MG63 (cell line): Measurements from ENCODE around the gene VEZT. TPM values are rescaled to one million over a fixed set of nuclear protein-coding genes. Genes with fewer than 3 reads are reported as not detected.
"Not testable (repeated sequence)": the region's sequence is repeated elsewhere in the genome, so short reads cannot be mapped to it uniquely, and the experiment has no call there.

Experiments used
- DNase-seq: peaks from one replicate; pipeline ENCODE4 v3.0.0-alpha.2; 2020
- H3K27me3 ChIP-seq: fragments of 250-450 bp; sonication (Bioruptor Pico); 2 replicates; pipeline ENCODE4 v1.5.1; 2020; ENCODE audit warnings: mild to moderate bottlenecking, moderate library complexity
- H3K36me3 ChIP-seq: fragments of 250-450 bp; sonication (Bioruptor Pico); 2 replicates; pipeline ENCODE4 v1.5.1; 2020; ENCODE audit warnings: mild to moderate bottlenecking, moderate library complexity
- H3K4me3 ChIP-seq: fragments of 250-450 bp; sonication (Bioruptor Pico); 2 replicates; pipeline ENCODE4 v1.5.1; 2020; ENCODE audit warnings: mild to moderate bottlenecking, moderate library complexity
- H3K9me3 ChIP-seq: fragments of 250-450 bp; sonication (Bioruptor Pico); 2 replicates; pipeline ENCODE4 v1.5.1; 2020; ENCODE audit warnings: mild to moderate bottlenecking, moderate library complexity
- total RNA-seq: library from RNA; depleted of rRNA; stranded (reverse); fragments of >200 nt; shearing (Covaris generic); gene quantifications from 2 replicates; pipeline ENCODE4 v1.2.3, GENCODE V29; 2014; ENCODE audit warnings: low replicate concordance

VEZT gene
- total RNA-seq, 1 experiment from 2014 or later = 26.4 TPM

DNA sequence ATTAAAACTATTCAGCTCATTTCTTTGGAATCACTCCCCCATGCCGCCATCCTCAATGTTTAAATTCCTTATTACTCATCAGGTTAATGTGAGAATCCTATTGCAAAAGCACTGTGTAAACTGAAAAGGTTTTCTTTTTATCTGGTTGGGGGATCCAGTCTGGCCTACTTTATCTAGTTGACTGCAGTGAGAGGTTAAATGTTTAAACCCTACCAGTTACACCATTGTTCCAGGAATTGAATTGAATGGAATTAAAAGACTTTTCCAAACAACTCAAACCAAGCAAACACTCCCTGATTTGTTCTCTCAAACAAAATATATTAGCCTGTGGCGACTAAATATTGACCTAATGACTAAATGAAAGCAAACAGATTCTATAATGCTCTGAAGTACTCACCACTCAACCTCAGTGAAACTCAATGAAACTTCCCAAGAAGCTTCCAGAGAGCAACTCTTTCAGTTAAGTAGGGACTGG is 100.5 kb downstream of the VEZT start:
- H3K36me3 ChIP-seq = no peaks in the 10 kb centered on the region

DNA sequence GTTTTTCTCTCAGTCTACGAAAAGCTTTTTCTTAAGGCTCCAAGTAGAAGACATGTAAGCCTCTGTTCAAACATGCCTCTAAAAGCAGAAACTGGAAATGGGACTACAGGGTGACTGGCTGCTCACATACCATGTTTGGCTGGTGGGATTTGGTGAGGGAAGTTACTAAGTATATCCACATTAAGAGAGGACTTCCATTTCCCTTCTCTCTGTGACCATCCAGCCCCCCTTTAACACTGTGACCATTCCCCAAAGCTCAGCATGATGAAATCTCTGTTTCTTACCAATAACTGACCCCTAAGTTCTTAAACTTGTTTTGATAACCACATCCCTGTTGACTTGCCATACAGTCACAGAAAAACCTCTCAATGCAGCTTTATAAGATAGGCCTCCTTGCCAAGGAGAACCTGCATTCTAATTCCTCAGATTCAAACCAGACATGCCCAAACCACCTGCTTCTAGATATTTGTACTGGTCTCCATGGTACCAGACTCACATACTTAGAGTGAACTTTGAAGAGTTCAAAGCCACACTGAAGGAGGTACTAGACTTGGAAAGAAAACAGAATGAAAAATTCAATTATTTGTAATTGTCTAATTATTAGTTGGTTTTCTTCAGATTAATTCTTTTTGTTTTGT is 102.2 kb downstream of the VEZT start:
- Histone ChIP-seq H3K9me3 (no peaks in the 10 kb centered on the region), H3K27me3 (no peaks in the 10 kb centered on the region), H3K36me3 (no peaks in the 10 kb centered on the region), H3K4me3 (no peak overlapping the region)
- no peak for DNase-seq

More for the DNA sequence above, 100.5 kb downstream of the VEZT start:
- no peaks in the 10 kb centered on the region for H3K9me3 ChIP-seq
- DNase-seq = peak; percentile 19
- H3K27me3 ChIP-seq = no peaks in the 10 kb centered on the region
- H3K4me3 ChIP-seq = no peak overlapping the region

DNA sequence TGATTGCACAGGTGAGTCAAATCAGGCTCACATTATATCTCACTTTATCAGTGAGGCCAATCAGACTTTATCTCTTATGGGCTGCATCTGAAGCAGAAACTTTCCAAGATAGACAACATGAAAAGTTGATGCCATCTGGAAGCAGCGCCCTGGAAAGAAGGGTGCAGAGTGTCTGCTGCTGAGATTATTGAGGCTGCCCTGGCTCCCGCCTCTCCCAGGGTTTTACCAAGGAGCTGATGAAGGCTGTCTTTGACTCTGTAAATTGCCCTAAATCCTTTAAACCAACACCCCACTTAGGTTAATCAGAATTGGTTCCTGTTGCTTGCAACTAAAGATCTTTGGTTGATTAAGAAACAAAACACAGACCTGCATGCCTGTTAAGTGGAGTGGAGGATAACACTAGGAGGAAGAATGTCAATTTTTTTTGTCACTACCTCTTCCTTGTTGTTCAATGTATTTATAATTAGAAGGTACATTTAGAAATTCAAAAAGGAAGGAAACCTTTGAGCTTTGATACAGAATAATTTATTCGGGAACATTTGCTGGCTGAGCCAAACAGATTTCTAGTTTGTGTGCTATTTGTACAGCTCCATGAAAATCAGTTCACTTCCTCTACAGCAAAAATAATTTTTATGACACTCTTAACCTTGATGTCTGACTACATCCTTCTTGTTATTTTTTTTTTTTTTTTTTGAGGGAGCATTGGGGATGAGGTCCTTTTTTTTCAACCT is 104.1 kb downstream of the VEZT start:
- Histone ChIP-seq H3K9me3 (no peaks in the 10 kb centered on the region), H3K36me3 (no peaks in the 10 kb centered on the region), H3K4me3 (no peak overlapping the region), H3K27me3 (no peaks in the 10 kb centered on the region)
- no peak for DNase-seq

DNA sequence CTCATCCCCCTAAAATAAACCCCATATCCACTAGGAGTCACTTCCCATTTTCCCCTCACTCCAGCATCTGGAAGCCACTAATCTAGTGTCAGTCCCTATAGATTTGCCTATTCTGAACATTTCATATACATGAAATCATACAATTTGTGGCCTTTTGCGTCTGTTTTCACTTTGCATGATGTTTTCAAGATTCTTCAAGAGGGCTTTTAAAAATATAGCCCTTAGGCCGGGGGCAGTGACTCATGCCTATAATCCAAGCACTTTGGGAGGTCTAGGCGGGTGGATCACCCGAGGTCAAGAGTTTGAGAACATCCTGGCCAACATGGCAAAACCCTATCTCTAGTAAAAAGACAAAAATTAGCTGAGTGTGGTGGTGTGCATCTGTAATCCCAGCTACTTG is 104.7 kb downstream of the VEZT start:
- Histone ChIP-seq H3K36me3 (no peaks in the 10 kb centered on the region), H3K9me3 (no peaks in the 10 kb centered on the region), H3K27me3 (no peaks in the 10 kb centered on the region), H3K4me3 (no peak overlapping the region)
- peak; percentile 14 for DNase-seq

DNA sequence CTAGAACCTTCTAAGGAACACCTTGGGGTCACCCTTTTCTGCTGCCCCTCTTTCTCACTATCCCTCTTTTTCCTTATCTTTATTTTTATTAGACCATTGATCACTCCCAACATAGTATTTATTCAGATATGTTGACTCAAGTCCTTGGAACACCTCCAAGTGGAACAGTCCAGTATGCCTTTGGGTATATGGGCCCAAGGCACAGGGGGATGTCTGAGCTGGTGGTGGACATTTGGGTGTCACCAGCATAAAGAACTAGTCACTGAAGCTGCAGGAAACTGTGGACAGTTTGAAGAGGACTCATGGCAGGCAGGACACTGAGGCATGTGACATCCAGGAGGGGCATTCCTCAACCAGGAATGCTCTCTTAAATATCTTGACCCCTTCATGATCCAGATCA is 105.6 kb downstream of the VEZT start:
- no peaks in the 10 kb centered on the region for H3K9me3 ChIP-seq
- H3K36me3 ChIP-seq = no peaks in the 10 kb centered on the region
- no peak for DNase-seq

DNA sequence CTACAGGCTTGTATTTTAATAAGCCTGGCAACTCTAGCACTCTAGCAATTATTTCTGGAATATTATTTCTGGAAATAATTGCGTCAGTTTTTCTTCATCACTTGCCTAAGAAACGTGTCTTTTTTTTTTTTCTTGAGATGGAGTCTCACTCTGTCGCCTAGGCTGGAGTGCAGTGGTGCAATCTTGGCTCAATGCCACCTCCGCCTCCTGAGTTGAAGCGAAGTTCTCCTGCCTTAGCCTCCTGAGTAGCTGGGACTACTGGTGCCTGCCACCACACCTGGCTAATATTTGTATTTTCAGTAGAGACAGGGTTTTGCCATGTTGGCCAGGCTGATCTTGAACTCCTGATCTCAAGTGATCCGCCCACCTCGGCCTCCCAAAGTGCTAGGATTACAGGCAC is 106.6 kb downstream of the VEZT start:
- not testable (repeated sequence) for H3K9me3 ChIP-seq, H3K27me3 ChIP-seq, DNase-seq, H3K36me3 ChIP-seq, H3K4me3 ChIP-seq

More for the DNA sequence above, 105.6 kb downstream of the VEZT start:
- Histone ChIP-seq H3K4me3 (no peak overlapping the region), H3K27me3 (no peaks in the 10 kb centered on the region)

DNA sequence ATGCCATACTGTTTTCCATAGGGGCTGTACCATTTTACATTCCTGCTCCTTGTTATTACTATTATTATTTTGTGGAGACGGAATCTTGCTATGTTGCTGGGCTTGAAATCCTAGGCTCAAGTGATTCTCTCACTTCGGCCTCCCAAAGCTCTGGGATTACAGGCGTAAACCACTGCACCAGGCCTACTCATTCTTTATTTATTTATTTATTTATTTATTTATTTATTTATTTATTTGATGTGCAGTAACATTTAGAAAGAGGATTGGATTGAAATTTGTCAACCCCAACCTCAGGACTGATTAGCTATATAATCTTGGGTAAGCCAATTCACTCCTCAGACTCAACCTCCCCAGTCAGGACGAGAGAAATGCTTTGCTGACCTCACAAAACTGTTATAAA is 107.9 kb downstream of the VEZT start:
- Histone ChIP-seq H3K9me3 (no peaks in the 10 kb centered on the region), H3K4me3 (no peak overlapping the region), H3K36me3 (no peaks in the 10 kb centered on the region), H3K27me3 (no peaks in the 10 kb centered on the region)
- no peak for DNase-seq

DNA sequence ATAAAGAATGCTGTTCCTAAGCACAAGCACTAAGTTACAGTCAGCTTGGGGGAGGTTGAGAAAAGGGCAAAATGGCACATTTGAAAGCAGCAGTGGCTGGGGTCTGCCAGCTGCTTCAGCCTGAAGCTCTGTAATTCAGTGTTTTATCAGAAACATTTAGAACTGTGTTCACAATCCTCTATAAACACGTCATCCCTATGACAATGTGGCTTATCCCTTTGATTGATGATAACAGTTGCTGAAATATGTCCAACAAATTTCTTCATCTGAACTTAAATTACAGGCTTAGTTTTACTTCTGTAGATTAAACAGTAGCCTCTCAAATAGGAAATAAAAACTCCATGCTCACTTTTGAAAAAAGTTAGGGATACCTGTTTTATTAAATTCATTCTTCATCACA is 108.8 kb downstream of the VEZT start:
- H3K9me3 ChIP-seq = no peaks in the 10 kb centered on the region
- H3K27me3 ChIP-seq = no peaks in the 10 kb centered on the region
- no peak for DNase-seq
- H3K36me3 ChIP-seq = no peaks in the 10 kb centered on the region
- no peak overlapping the region for H3K4me3 ChIP-seq

DNA sequence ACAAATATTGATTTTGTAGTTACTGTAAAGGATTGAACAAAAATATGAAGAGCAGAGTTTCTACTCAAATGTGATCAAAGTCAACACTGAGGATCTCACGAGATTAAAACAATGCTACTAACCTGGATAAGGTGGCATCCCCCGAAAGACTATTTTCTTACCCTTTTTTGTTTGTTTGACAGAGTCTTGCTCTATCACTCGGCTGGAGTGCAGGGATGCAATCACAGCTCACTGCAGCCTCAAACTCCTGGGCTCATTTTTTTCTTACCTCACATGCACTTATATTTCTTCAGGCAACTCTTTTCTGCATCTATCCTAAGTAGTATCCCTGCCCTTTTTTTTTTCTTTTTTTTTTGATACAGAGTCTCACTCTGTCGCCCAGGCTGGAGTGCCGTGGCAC is 109.2 kb downstream of the VEZT start:
- Histone ChIP-seq H3K36me3 (no peaks in the 10 kb centered on the region), H3K4me3 (no peak overlapping the region), H3K9me3 (no peaks in the 10 kb centered on the region), H3K27me3 (no peaks in the 10 kb centered on the region)
- no peak for DNase-seq

DNA sequence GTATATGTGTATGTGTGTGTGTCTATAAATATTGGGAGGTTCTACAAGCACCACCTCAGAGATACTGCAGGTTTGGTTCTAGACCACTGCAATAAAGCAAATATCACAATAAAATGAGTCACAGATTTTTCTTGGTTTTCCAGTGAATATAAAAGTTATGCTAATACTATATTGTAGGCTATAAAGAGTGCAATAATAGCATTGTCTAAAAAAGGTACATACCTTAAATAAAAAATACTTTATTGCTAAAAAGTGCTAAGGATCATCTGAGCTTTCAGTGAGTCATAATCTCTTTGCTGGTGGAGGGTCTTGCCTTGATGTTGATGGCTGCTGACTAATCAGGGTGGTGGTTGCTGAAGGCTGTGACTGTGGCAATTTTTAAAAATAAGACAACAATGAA is 111.1 kb downstream of the VEZT start:
- H3K9me3 ChIP-seq = no peaks in the 10 kb centered on the region
- DNase-seq = no peak
- H3K27me3 ChIP-seq = no peaks in the 10 kb centered on the region
- no peak overlapping the region for H3K4me3 ChIP-seq
- no peaks in the 10 kb centered on the region for H3K36me3 ChIP-seq

DNA sequence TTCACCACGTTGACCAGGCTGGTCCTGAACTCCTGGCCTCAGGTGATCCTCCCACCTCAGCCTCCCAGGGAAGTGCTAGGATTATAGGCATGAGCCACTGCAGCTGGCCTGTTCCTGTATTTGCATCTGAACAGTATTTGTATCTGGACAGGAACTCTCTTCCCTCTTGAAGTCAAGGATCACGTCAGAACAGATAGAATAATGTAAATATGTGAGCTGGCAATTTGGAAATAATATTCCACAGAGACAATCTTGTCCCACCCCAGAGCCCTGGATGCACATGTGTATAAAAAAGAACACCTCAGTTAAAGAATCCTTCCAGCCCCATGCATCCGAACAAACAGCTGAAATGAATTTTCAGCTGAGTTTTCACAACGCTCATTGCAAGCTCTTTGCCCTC is 118.3 kb downstream of the VEZT start:
- DNase-seq = no peak
- H3K9me3 ChIP-seq = peaks cover 8% of the 10 kb centered on the region

DNA sequence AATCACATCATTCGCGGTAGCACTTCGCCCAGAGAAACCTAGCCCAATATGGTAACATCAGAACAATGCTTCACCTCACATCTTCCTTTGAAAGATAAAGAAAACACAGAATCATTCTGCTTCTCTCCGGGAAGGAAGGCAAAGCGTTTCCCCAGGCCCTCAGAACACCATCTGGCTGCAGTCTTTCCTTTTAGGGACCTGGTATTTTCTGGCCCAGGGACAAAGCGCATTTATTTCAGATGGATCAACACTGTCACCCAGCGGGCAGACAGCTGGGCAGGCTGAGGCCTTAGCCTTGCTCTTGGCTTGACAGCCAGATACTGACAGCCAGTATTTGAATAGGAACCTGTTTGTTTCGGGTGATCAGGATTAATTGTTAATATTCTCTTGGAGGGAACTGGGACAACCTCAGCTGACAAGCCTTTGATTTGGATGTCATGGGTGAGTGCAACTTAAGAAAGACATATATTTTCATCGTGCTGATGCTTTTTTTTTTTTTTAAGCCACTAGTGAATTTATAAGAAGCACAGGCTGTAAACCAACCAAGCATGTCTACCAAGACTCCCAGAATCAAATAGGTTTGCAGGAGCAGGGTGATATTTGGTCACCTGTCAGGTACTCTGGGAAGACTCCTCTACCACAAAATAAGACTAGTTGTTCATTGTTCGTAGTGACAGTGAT is 118.9 kb downstream of the VEZT start:
- H3K36me3 ChIP-seq = no peaks in the 10 kb centered on the region
- H3K9me3 ChIP-seq = peaks cover 8% of the 10 kb centered on the region
- no peak overlapping the region for H3K4me3 ChIP-seq
- H3K27me3 ChIP-seq = no peaks in the 10 kb centered on the region
- DNase-seq = peak; percentile 60

More for the DNA sequence above, 118.3 kb downstream of the VEZT start:
- Histone ChIP-seq H3K27me3 (no peaks in the 10 kb centered on the region), H3K36me3 (no peaks in the 10 kb centered on the region), H3K4me3 (no peak overlapping the region)

DNA sequence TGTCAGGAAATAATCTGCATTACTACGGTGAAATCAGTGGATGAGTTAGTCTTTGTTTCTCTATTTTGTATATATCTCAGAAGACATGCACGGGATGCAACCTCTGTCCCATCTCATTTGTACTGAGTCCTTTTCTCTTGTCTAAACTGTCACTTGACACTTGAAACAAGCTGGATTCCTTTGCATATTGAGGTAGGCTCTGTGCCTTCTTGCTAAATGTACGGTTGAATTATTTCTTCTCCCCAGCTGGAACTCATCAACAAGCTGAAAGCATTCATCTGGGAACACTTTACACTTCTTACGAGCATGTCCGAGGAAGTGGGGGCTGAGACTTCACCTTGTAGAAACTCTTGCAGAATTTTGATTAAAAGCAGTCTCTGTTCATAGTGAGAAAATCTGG is 119.5 kb downstream of the VEZT start:
- H3K4me3 ChIP-seq = no peak overlapping the region

DNA sequence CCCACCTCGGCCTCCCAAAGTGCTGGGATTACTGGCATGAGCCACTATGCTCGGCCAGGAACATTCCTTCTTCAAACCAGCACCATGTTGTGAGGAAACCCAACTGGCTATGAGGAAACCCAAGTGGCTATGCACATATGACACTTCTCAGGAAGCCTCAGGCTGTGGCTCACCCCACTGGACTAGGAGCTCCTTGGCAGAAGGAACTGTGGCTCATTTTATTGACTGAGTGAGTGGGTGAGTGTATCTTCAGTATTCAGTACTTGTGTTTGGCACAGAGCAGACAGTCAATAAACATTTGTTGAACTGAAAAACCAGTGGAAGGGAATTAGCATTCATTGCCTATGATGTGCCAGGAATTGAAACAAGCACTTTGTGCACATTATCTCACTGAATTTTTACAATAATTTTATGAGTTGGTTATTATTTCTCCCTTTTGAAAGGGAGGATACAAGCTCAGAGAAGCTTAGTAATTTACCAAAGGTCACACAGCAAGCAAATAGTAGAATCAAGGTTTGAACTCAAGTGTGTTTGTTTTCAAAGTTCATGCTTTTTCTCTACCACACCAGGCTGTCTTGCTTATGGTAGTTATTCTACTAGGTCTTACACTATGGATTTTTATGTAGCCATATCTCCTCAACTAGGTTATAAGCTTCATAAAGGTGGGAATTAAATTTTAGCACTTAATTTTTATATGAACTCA is 121.6 kb downstream of the VEZT start:
- peak; percentile 75 for DNase-seq
- Histone ChIP-seq H3K4me3 (no peak overlapping the region), H3K9me3 (peaks cover 8% of the 10 kb centered on the region), H3K27me3 (no peaks in the 10 kb centered on the region), H3K36me3 (no peaks in the 10 kb centered on the region)

More for the DNA sequence above, 119.5 kb downstream of the VEZT start:
- no peak for DNase-seq
- Histone ChIP-seq H3K36me3 (no peaks in the 10 kb centered on the region), H3K27me3 (no peaks in the 10 kb centered on the region), H3K9me3 (peaks cover 8% of the 10 kb centered on the region)

DNA sequence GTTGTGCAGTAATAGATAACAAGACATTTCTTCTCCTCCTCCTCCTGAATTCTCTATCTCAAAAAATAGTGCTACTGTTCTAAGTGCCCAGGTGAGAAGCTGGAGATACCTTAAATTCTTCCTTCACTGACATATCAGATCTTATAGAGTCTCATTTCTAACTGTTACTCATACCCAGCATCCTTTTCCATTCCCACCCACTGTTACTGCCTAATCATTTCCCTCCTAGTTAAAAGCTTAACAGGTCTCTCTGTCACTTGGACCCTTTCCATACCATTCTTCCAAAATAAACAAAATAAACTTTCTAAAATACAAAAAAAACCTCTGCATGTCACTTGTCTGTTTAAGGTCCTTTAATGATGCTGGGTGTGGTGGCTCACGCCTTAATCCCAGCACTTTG is 124.4 kb downstream of the VEZT start:
- H3K9me3 ChIP-seq = peaks cover 8% of the 10 kb centered on the region
- no peak for DNase-seq
- H3K4me3 ChIP-seq = no peak overlapping the region
- no peaks in the 10 kb centered on the region for H3K27me3 ChIP-seq
- H3K36me3 ChIP-seq = no peaks in the 10 kb centered on the region

DNA sequence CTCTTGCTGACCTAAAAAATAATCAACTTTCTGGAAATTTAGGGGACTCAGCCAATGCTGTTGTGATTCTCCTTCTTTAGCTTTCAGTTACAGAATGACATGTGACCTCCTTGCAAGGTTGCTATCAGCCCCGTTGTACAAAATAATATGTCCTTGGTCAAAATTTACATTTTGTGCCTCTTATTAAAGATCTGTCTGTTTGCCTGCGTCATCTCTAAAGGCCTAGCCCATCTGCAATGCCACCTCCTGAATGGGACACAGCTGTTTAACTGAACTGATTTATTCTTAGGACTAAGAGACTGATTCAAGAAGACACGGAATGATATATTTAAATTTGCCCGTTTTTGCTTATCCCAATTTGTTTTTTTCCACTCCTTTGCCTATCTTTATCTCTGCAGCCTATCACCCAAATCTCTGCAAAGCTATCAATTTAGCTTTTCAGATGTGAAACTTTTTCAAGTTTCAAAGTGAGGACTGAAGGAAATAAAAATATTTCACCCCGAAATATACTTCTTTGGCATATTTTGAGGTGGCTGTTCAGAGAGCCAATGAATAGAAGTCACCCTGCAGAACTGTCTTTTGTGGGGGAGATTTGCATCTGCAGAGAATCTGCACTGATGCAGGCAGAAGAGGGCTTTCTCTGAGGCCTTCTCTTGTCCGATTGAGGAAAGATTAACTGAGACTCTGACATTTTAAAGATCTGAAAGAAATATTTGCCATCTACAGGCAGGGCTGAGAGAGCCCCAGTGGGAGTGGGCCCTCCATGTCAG is 126.0 kb downstream of the VEZT start:
- H3K4me3 ChIP-seq = no peak overlapping the region
- DNase-seq = no peak
- peaks cover 7% of the 10 kb centered on the region for H3K9me3 ChIP-seq
- H3K27me3 ChIP-seq = no peaks in the 10 kb centered on the region
- H3K36me3 ChIP-seq = no peaks in the 10 kb centered on the region
